Psoas muscle (tissue), 8 donors: Measurements from ENCODE around the gene PHAX. TPM values are rescaled to one million over a fixed set of nuclear protein-coding genes. Genes with fewer than 3 reads are reported as not detected.
"Not testable (repeated sequence)": the region's sequence is repeated elsewhere in the genome, so short reads cannot be mapped to it uniquely, and the experiment has no call there.

Source experiments
- ATAC-seq, 4 donors: fragments of 200-7000 bp; cut with Tn5 transposase; one replicate each; pipeline ENCODE4 v1.9.1; 2020; ENCODE audit warnings: moderate library complexity in 3 of 4, mild to moderate bottlenecking in 2 of 4
- DNase-seq, 2 donors: peaks; one replicate each; pipeline ENCODE4 v3.0.0-alpha.2; 2020
- H3K27ac ChIP-seq: fragments of 200-600 bp; one replicate; pipeline ENCODE4 v1.8.0; 2022
- H3K27me3 ChIP-seq, 3 donors: fragments of 200-600 bp in 1 of 3; one replicate each; pipeline versions ENCODE4 v1.6.1 to v1.8.0; 2013 to 2022; ENCODE audit warnings: low read length in 2 of 3, mild to moderate bottlenecking in 2 of 3, moderate library complexity in 1 of 3; ENCODE audit not compliant: insufficient read depth in 3 of 3
- H3K36me3 ChIP-seq, 2 donors: fragments of 200-600 bp in 1 of 2; one replicate each; pipeline versions ENCODE4 v1.6.1 to v1.8.0; 2013 to 2022; ENCODE audit warnings: low read depth in 1 of 2, mild to moderate bottlenecking in 1 of 2, moderate library complexity in 1 of 2; ENCODE audit not compliant: insufficient read depth in 1 of 2
- H3K4me1 ChIP-seq: fragments of 200-600 bp; one replicate; pipeline ENCODE4 v1.8.0; 2022
- H3K4me3 ChIP-seq: fragments of 200-600 bp; one replicate; pipeline ENCODE4 v1.8.0; 2022; ENCODE audit warnings: mild to moderate bottlenecking
- H3K9me3 ChIP-seq: fragments of 200-600 bp; one replicate; pipeline ENCODE4 v1.8.0; 2022
- WGBS, 3 donors: extraction: QIAGEN DNeasy Blood & Tissue Kit; methylation state at CpG; one replicate each; pipeline versions ENCODE4 v1.1.6 to v1.1.7; 2013; 5-methylcytosine and 5-hydroxymethylcytosine counted together
- intact Hi-C, 2 donors: fragments of 100-400 bp; cut with DNase I; formaldehyde crosslinking; loops; one replicate each; pipeline versions ENCODE4 v1.11.0 to v1.14.2; 2022
- polyA plus RNA-seq, 3 donors: library from polyadenylated mRNA; stranded (reverse); fragments of 200-250 nt; gene quantifications; one replicate each; pipeline ENCODE4 v1.2.3, GENCODE V29; 2013
- total RNA-seq, 4 donors: library from RNA; stranded (reverse); fragmentation: NEBNext Ultra II Directional in 2 of 4; extraction: Animal tissue kit (Norgen Biotek cat#: 25700) in 2 of 4; gene quantifications; one replicate each; pipeline versions ENCODE4 v1.2.1 to v1.2.4, GENCODE V29; 2021 to 2023
- TF ChIP-seq, protein P1 (sequence below): fragments of 200-600 bp; IDR thresholded peaks from one replicate; pipeline ENCODE4 v1.8.0; 2022; ENCODE audit warnings: antibody characterized with exemption
- donor health status: healthy with polysubstance abuse.
- donor health status: DM: no; HTN: no; CAD: no; lungs with moderate emphysema.
- donor health status: Bipolar disorder and iron deficiency.
- donor health status: healthy.
- donor health status: DM: yes; HTN: yes; CAD: no.
- donor health status: DM: no; HTN: no; CAD: no.
- donor health status: DM: no; HTN: no; CAD: no.
- donor health status: DM: yes; HTN: yes; CAD: no.

The PHAX gene
- total and polyA plus RNA-seq, 7 donors = 25.6 to 53.0 (median 32.2) TPM

- TF ChIP-seq, protein P1, sequence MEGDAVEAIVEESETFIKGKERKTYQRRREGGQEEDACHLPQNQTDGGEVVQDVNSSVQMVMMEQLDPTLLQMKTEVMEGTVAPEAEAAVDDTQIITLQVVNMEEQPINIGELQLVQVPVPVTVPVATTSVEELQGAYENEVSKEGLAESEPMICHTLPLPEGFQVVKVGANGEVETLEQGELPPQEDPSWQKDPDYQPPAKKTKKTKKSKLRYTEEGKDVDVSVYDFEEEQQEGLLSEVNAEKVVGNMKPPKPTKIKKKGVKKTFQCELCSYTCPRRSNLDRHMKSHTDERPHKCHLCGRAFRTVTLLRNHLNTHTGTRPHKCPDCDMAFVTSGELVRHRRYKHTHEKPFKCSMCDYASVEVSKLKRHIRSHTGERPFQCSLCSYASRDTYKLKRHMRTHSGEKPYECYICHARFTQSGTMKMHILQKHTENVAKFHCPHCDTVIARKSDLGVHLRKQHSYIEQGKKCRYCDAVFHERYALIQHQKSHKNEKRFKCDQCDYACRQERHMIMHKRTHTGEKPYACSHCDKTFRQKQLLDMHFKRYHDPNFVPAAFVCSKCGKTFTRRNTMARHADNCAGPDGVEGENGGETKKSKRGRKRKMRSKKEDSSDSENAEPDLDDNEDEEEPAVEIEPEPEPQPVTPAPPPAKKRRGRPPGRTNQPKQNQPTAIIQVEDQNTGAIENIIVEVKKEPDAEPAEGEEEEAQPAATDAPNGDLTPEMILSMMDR = peak; percentile 26
- Histone ChIP-seq H3K4me1 (peaks cover 8% of the 10 kb centered on the region), H3K27me3 (no peaks in the 10 kb centered on the region), H3K27ac (peak within 1 kb of the TSS; percentile 27), H3K4me3 (peak within 1 kb of the TSS; percentile 81), H3K36me3 (peaks cover 0 to 13% of the 10 kb centered on the region in 2 donors), H3K9me3 (no peaks in the 10 kb centered on the region)
- ATAC-seq = peak; percentile 80 to 95 (median 92)
- peak; percentile 92 to 93 for DNase-seq
- intact Hi-C loops = loop anchor here in 1 of 2 donors (5.0 kb wide), 1 partner anchor 243 kb away; no protein-coding TSS in a partner anchor
- 0 to 1% (median 1%) methylated on average over 42 to 44 of the region's 44 CpGs for WGBS, 3 donors
These were observed 5.8 kb upstream of the PHAX start, which contains the start of gene ALDH7A1 for GRCh38 chr5:126594748-126595485. ALDH7A1 (minus strand) TSS chr5:126595219; CDS start chr5:126595198, 21 bp downstream.

- Histone ChIP-seq H3K4me3 (peak overlapping the region; percentile 81), H3K36me3 (peaks cover 0 to 10% of the 10 kb centered on the region in 2 donors), H3K27me3 (no peaks in the 10 kb centered on the region), H3K9me3 (no peaks in the 10 kb centered on the region), H3K4me1 (peaks cover 8% of the 10 kb centered on the region), H3K27ac (no peak overlapping the region)
- ATAC-seq (peak in 1 of 4 donors; percentile 10), DNase-seq (no peak)
- intact Hi-C loops = no loop called here
- TF ChIP-seq, protein P1 = no peak
- 59 to 62% (median 61%) methylated on average over 22 of the region's 22 CpGs for WGBS, 3 donors
These were observed 5.2 kb upstream of the PHAX start for GRCh38 chr5:126595486-126596083.

- WGBS, 3 donors = 86 to 93% (median 89%) methylated on average over 4 of the region's 4 CpGs
- H3K4me3 ChIP-seq = no peak overlapping the region
- peaks cover 15% of the 10 kb centered on the region for H3K4me1 ChIP-seq
- no peak for DNase-seq
- ATAC-seq = no peak
- intact Hi-C loops = no loop called here
- TF ChIP-seq, protein P1 = no peak
- H3K27ac ChIP-seq = no peak overlapping the region
- H3K27me3 ChIP-seq = no peaks in the 10 kb centered on the region
- no peaks in the 10 kb centered on the region for H3K9me3 ChIP-seq
- no peaks in the 10 kb centered on the region for H3K36me3 ChIP-seq
These were observed 3.6 kb upstream of the PHAX start for GRCh38 chr5:126597156-126597555.

DNA sequence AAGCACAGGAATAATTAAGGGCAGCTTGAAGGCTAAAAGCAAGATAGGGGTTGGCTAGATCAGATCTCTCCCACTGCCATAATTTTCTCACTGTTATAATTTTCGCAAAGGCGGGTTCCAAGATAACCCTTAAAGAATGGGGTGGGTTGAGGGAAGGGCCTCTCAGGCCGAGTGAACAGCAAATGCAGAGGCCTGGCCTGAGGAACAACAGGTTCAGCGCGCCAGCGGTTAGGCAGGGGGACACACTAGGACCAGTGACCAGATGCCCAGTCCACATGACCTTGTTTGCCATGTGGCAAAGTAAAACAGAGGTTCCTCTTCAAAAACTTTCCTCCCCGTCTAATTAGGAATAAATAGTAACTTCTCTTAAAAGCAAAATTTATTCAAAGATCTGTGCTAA lies 1.2 kb upstream of the PHAX start:
- Histone ChIP-seq H3K27me3 (no peaks in the 10 kb centered on the region), H3K27ac (no peak overlapping the region), H3K4me3 (no peak overlapping the region), H3K9me3 (no peaks in the 10 kb centered on the region), H3K4me1 (peaks cover 13% of the 10 kb centered on the region), H3K36me3 (peaks cover 0 to 15% of the 10 kb centered on the region in 2 donors)
- ATAC-seq = no peak
- TF ChIP-seq, protein P1 = no peak
- WGBS, 3 donors = 90 to 97% (median 97%) methylated on average over 7 of the region's 7 CpGs
- no peak for DNase-seq
- intact Hi-C loops = no loop called here

DNA sequence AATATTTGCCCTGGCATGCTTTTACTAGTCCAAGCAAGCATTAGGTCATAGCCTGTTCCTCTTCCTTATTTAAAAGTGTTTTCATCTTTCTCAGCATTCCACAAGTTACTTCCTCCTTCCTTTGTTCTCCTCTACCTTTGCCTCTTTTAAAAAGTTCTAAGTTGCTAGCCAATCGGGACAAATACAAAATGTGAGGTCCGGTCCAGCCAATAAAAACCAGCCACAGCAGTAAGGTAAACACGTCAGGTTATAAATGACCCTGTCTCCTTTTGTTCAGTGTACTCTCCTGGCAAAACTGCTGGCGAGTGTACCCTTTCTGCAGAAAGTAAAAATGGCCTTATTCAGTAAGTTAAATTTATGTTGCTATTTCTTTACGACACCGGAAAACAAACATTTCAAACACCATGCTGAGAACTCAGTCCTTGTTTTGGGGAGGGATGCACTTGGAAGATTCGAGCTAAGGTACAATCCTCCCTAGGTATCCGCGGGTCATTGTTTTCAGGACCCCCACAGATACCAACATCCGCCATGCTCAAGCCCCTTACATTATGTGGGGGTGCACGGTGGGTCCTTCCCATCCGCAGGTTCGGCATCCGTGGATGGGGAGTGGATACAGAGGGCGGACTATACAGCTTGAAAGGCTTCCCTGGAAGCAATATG lies 646 bp upstream of the PHAX start:
- ATAC-seq, H3K27me3 ChIP-seq: not testable (repeated sequence)
- intact Hi-C loops = loop anchor here in 1 of 2 donors (1.0 kb wide), 1 partner anchor 261 kb away; no protein-coding TSS in a partner anchor

More for the DNA sequence above, 646 bp upstream of the PHAX start:
- WGBS, 3 donors = 62 to 63% (median 62%) methylated on average over 15 of the region's 15 CpGs
- H3K9me3 ChIP-seq, DNase-seq: not testable (repeated sequence)
- Histone ChIP-seq H3K36me3 (peaks cover 0 to 21% of the 10 kb centered on the region in 2 donors), H3K27ac (peak overlapping the region; percentile 87), H3K4me1 (peaks cover 19% of the 10 kb centered on the region), H3K4me3 (peak overlapping the region; percentile 98)
